IMR-90 (cell line): ENCODE results near the gene IRS2. TPM values are rescaled to one million over a fixed set of nuclear protein-coding genes. Genes with fewer than 3 reads are reported as not detected.

ENCODE experiments used
- ATAC-seq: fragments of 200-7000 bp; cut with Tn5 transposase; 2 replicates; pipeline ENCODE4 v1.9.1; 2020; ENCODE audit warnings: low read depth, mild to moderate bottlenecking, moderate library complexity
- BruUV-seq: library from RNA; stranded (reverse); fragments of 400-500 nt; replicated peaks from 2 replicates; lab custom pipeline; 2021; lab: Mats Ljungman, UMichigan
- CTCF ChIA-PET: fragments of 300-600 bp; formaldehyde crosslinking; extraction: SDS; loops from one replicate; lab custom pipeline; 2021; ENCODE audit warnings: antibody characterized with exemption; lab: Yijun Ruan, JAX
- POLR2A ChIA-PET: fragments of 300-600 bp; sonication (Branson Sonifier 250); formaldehyde crosslinking; loops from one replicate; lab custom pipeline; 2022; ENCODE audit warnings: antibody characterized with exemption; ENCODE audit not compliant: unreplicated experiment; lab: Charles Lee
- DNase-seq: peaks from one replicate; pipeline ENCODE4 v3.0.0; 2013
- H2AFZ ChIP-seq: replicated peaks from 2 replicates; pipeline ENCODE3; 2013; ENCODE audit warnings: low read length, mild to moderate bottlenecking; ENCODE audit not compliant: poor library complexity
- H2AK5ac ChIP-seq: 2 replicates; pipeline ENCODE4 v1.6.1; 2013; ENCODE audit warnings: low read depth, low read length, inconsistent platforms
- H2AK9ac ChIP-seq: replicated peaks from 2 replicates; pipeline ENCODE3; 2013; ENCODE audit warnings: mild to moderate bottlenecking, low read depth, low read length, moderate library complexity; ENCODE audit not compliant: poor library complexity
- H2BK120ac ChIP-seq: 2 replicates; pipeline ENCODE4 v1.6.1; 2013; ENCODE audit warnings: low read depth, low read length, inconsistent platforms
- H2BK15ac ChIP-seq: 3 replicates; pipeline ENCODE4 v1.6.1; 2013; ENCODE audit warnings: low read depth, low read length, inconsistent platforms
- H2BK20ac ChIP-seq: 2 replicates; pipeline ENCODE4 v1.6.1; 2013; ENCODE audit warnings: low read depth, mild to moderate bottlenecking, inconsistent platforms, low read length, moderate library complexity
- H2BK5ac ChIP-seq: 2 replicates; pipeline ENCODE4 v1.6.1; 2013; ENCODE audit warnings: mild to moderate bottlenecking, low read depth, low read length, inconsistent platforms; ENCODE audit not compliant: poor library complexity, severe bottlenecking
- H3K14ac ChIP-seq: replicated peaks from 2 replicates; pipeline ENCODE4 v1.6.1; 2013; ENCODE audit warnings: low read depth, low read length, inconsistent platforms
- H3K18ac ChIP-seq: 2 replicates; pipeline ENCODE4 v1.6.1; 2013; ENCODE audit warnings: low read depth, low read length, control low read depth
- H3K23ac ChIP-seq: 2 replicates; pipeline ENCODE4 v1.6.1; 2013; ENCODE audit warnings: low read depth, low read length, inconsistent platforms
- H3K27ac ChIP-seq: 2 replicates; pipeline ENCODE4 v1.5.1; 2013; ENCODE audit warnings: mild to moderate bottlenecking, control low read depth, low read length; ENCODE audit not compliant: insufficient read depth
- H3K27me3 ChIP-seq: 2 replicates; pipeline ENCODE4 v1.6.1; 2013; ENCODE audit warnings: low read length; ENCODE audit not compliant: control insufficient read depth, insufficient read depth
- H3K36me3 ChIP-seq: 2 replicates; pipeline ENCODE4 v1.6.1; 2013; ENCODE audit warnings: low read length, mixed read lengths; ENCODE audit not compliant: control insufficient read depth, insufficient read depth
- H3K4ac ChIP-seq: 2 replicates; pipeline ENCODE4 v1.6.1; 2013; ENCODE audit warnings: low read depth, low read length, inconsistent platforms
- H3K4me1 ChIP-seq: 2 replicates; pipeline ENCODE4 v1.6.1; 2013; ENCODE audit warnings: low read length, mixed read lengths; ENCODE audit not compliant: control insufficient read depth, insufficient read depth
- H3K4me2 ChIP-seq: 2 replicates; pipeline ENCODE4 v1.6.1; 2013; ENCODE audit warnings: low read depth, mild to moderate bottlenecking, control low read depth, low read length, moderate library complexity
- H3K4me3 ChIP-seq: 2 replicates; pipeline ENCODE4 v1.5.1; 2013; ENCODE audit warnings: low read depth, mild to moderate bottlenecking, control low read depth, low read length, moderate library complexity; ENCODE audit not compliant: insufficient read depth
- H3K56ac ChIP-seq: 2 replicates; pipeline ENCODE4 v1.6.1; 2013; ENCODE audit warnings: low read length, inconsistent platforms; ENCODE audit not compliant: insufficient read depth; ENCODE audit errors: extremely low read depth
- H3K79me1 ChIP-seq, 2 experiments: 2 replicates each; pipeline ENCODE4 v1.6.1; 2013; ENCODE audit warnings: low read length in 2 of 2, inconsistent platforms in 1 of 2, low read depth in 1 of 2
- H3K9ac ChIP-seq: 2 replicates; pipeline ENCODE4 v1.6.1; 2013; ENCODE audit warnings: low read depth, low read length, control low read depth
- H3K9me1 ChIP-seq: 2 replicates; pipeline ENCODE4 v1.6.1; 2013; ENCODE audit warnings: low read length, inconsistent platforms; ENCODE audit not compliant: insufficient read depth
- H3K9me3 ChIP-seq: 2 replicates; pipeline ENCODE4 v1.6.1; 2013; ENCODE audit warnings: low read length; ENCODE audit not compliant: control insufficient read depth, insufficient read depth
- H4K20me1 ChIP-seq: 2 replicates; pipeline ENCODE4 v1.6.1; 2013; ENCODE audit warnings: low read length, inconsistent platforms; ENCODE audit not compliant: insufficient read depth
- H4K5ac ChIP-seq: 2 replicates; pipeline ENCODE4 v1.6.1; 2013; ENCODE audit warnings: mild to moderate bottlenecking, low read depth, low read length, control low read depth
- H4K8ac ChIP-seq, 2 experiments: 2 replicates each; pipeline ENCODE4 v1.6.1; 2013; ENCODE audit warnings: low read depth in 2 of 2, low read length in 2 of 2, control low read depth in 1 of 2, inconsistent platforms in 1 of 2
- H4K91ac ChIP-seq: 2 replicates; pipeline ENCODE4 v1.6.1; 2013; ENCODE audit warnings: low read depth, low read length, inconsistent platforms; ENCODE audit not compliant: insufficient read depth
- BHLHE40 ChIP-seq: fragments of 150-350 bp; IDR thresholded peaks from 2 replicates; pipeline ENCODE4 v1.6.1; 2016; ENCODE audit warnings: mild to moderate bottlenecking, low read depth, low read length
- CEBPB ChIP-seq: IDR thresholded peaks from 2 replicates; pipeline ENCODE4 v1.6.1; 2012; ENCODE audit warnings: low read depth, low read length, improper control_type of control experiment
- CHD1 ChIP-seq: IDR thresholded peaks from 2 replicates; pipeline ENCODE4 v1.6.1; 2012; ENCODE audit warnings: low read depth, low read length, improper control_type of control experiment
- MAFK ChIP-seq: IDR thresholded peaks from 2 replicates; pipeline ENCODE4 v1.6.1; 2012; ENCODE audit warnings: low read depth, low read length, improper control_type of control experiment
- MAZ ChIP-seq: IDR thresholded peaks from 2 replicates; pipeline ENCODE4 v1.6.1; 2012; ENCODE audit warnings: low read depth, mild to moderate bottlenecking, low read length, improper control_type of control experiment, moderate library complexity, borderline replicate concordance
- MXI1 ChIP-seq: IDR thresholded peaks from 2 replicates; pipeline ENCODE4 v1.6.1; 2012; ENCODE audit warnings: low read depth, mild to moderate bottlenecking, low read length, moderate library complexity, borderline replicate concordance
- NFE2L2 ChIP-seq: fragments of 150-350 bp; IDR thresholded peaks from 2 replicates; pipeline ENCODE4 v1.6.1; 2016; ENCODE audit warnings: low read depth, mild to moderate bottlenecking, low read length
- POLR2A ChIP-seq: IDR thresholded peaks from 2 replicates; pipeline ENCODE4 v1.6.1; 2012; ENCODE audit warnings: mild to moderate bottlenecking, low read depth, low read length
- RAD21 ChIP-seq: IDR thresholded peaks from 2 replicates; pipeline ENCODE4 v1.6.1; 2012; ENCODE audit warnings: low read length, improper control_type of control experiment
- RCOR1 ChIP-seq: IDR thresholded peaks from 2 replicates; pipeline ENCODE4 v1.6.1; 2012; ENCODE audit warnings: mild to moderate bottlenecking, low read length, improper control_type of control experiment; ENCODE audit not compliant: insufficient replicate concordance
- RFX5 ChIP-seq: IDR thresholded peaks from 2 replicates; pipeline ENCODE4 v1.8.0; 2012; ENCODE audit warnings: low read depth, mild to moderate bottlenecking, low read length, moderate library complexity
- SMC3 ChIP-seq: fragments of 150-350 bp; IDR thresholded peaks from 2 replicates; pipeline ENCODE4 v1.6.1; 2016; ENCODE audit warnings: low read depth, mild to moderate bottlenecking, antibody characterized with exemption, low read length, moderate library complexity
- WGBS, 2 experiments: methylation state at CpG; one replicate each; pipeline versions ENCODE4 v1.1.5 to v1.1.7; 2013; ENCODE audit warnings: missing lambda C conversion rate in 2 of 2; ENCODE audit not compliant: insufficient read length in 1 of 2; ENCODE audit errors: extremely low coverage in 2 of 2; 5-methylcytosine and 5-hydroxymethylcytosine counted together
- dilution Hi-C: fragments of 300-500 bp; cut with HindIII; formaldehyde crosslinking; loops from one replicate; pipeline ENCODE4 v1.14.3; 2018; ENCODE audit warnings: low sequenced_read_pairs; ENCODE audit not compliant: unreplicated experiment
- in situ Hi-C: fragments of 300-500 bp; cut with MboI; formaldehyde crosslinking; loops from 3 replicates; pipeline ENCODE4 v1.14.3; 2019; ENCODE audit warnings: low sequenced_read_pairs, inconsistent platforms, mixed read lengths
- intact Hi-C: fragments of 100-400 bp; cut with micrococcal nuclease; formaldehyde crosslinking; loops from 2 replicates; pipeline ENCODE4 v1.10.0; 2022
- polyA plus RNA-seq, 3 experiments: library from polyadenylated mRNA; depleted of rRNA; stranded (reverse); fragments of >200 nt; gene quantifications; 2 replicates each; pipeline ENCODE4 v1.2.3, GENCODE V29; 2012; ENCODE audit warnings: low replicate concordance in 1 of 3
- total RNA-seq: library from RNA; depleted of rRNA; stranded (reverse); fragments of >200 nt; gene quantifications from 2 replicates; pipeline ENCODE4 v1.2.3, GENCODE V29; 2012
- TF ChIP-seq, protein P1 (sequence below): fragments of 150-350 bp; IDR thresholded peaks from 2 replicates; pipeline ENCODE4 v1.6.1; 2017; ENCODE audit warnings: mild to moderate bottlenecking, antibody characterized with exemption, low read length, low read depth
- TF ChIP-seq, protein P2 (sequence below): conservative IDR thresholded peaks from 2 replicates; pipeline ENCODE4 v1.5.1; 2012; ENCODE audit warnings: mild to moderate bottlenecking, low read depth, low read length, improper control_type of control experiment
- TF ChIP-seq, protein P3 (sequence below): fragments of 150-350 bp; IDR thresholded peaks from 2 replicates; pipeline ENCODE4 v1.6.1; 2016; ENCODE audit warnings: low read depth, mild to moderate bottlenecking, low read length, moderate library complexity, borderline replicate concordance

The IRS2 gene
- total and polyA plus RNA-seq, 2 of the 4 experiments (the other 2 are of a cell fraction) = 0.36 to 1.4 TPM

DNA sequence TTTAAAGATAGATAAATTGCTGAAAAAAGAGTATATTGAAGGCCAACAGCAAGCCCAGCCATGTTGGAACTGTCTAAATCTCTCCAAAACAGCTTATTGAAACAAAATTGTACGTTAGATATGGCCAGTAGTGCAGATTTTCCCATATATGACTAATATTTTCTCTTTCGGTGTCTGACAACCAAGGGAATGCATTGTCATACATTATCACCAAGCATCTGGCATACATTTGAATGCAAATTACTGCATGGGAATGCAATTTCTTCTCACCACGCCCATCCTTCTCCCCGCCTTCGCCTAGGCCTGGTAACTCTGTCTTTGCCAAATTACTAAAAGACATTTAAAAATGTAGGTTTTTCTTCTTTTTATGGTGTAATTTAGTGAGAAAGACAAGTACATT, 32.5 kb upstream of the IRS2 start:
- WGBS, 2 experiments = no CpG with 5 or more reads among the region's 5 CpGs
- H3K4me2 ChIP-seq = no peak overlapping the region

More for the DNA sequence above, 32.5 kb upstream of the IRS2 start:
- ChIA-PET POLR2A (no interaction called here), CTCF (no interaction called here)
- Histone ChIP-seq H4K8ac (no peak overlapping the region), H2AK9ac (no peak overlapping the region), H4K20me1 (no peaks in the 10 kb centered on the region), H3K23ac (no peak overlapping the region), H3K4me3 (no peak overlapping the region), H3K14ac (no peak overlapping the region), H4K91ac (no peak overlapping the region), H3K79me1 (no peaks in the 10 kb centered on the region), H2BK120ac (no peak overlapping the region), H3K9me3 (no peaks in the 10 kb centered on the region), H2BK15ac (no peak overlapping the region), H3K4ac (no peak overlapping the region), H3K36me3 (no peaks in the 10 kb centered on the region), H4K5ac (no peak overlapping the region), H2AK5ac (no peak overlapping the region), H2BK5ac (no peak overlapping the region), H3K9ac (no peak overlapping the region), H3K9me1 (peaks cover 9% of the 10 kb centered on the region; the same call in 1 of the 2 replicates), H3K27ac (no peak overlapping the region), H3K18ac (no peak overlapping the region), H3K4me1 (peaks cover 3% of the 10 kb centered on the region; the same call in 1 of the 2 replicates), H2AFZ (no peak overlapping the region), H2BK20ac (no peak overlapping the region), H3K56ac (no peak overlapping the region), H3K27me3 (peaks cover 3% of the 10 kb centered on the region; the same call in 1 of the 2 replicates)
- TF ChIP-seq MAFK (no peak), RAD21 (no peak), RCOR1 (no peak), RFX5 (no peak), POLR2A (no peak), CHD1 (no peak), CEBPB (no peak), NFE2L2 (no peak), BHLHE40 (no peak), MAZ (no peak), MXI1 (no peak), SMC3 (no peak)
- TF ChIP-seq, protein P1, sequence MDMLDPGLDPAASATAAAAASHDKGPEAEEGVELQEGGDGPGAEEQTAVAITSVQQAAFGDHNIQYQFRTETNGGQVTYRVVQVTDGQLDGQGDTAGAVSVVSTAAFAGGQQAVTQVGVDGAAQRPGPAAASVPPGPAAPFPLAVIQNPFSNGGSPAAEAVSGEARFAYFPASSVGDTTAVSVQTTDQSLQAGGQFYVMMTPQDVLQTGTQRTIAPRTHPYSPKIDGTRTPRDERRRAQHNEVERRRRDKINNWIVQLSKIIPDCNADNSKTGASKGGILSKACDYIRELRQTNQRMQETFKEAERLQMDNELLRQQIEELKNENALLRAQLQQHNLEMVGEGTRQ = no peak
- TF ChIP-seq, protein P2, sequence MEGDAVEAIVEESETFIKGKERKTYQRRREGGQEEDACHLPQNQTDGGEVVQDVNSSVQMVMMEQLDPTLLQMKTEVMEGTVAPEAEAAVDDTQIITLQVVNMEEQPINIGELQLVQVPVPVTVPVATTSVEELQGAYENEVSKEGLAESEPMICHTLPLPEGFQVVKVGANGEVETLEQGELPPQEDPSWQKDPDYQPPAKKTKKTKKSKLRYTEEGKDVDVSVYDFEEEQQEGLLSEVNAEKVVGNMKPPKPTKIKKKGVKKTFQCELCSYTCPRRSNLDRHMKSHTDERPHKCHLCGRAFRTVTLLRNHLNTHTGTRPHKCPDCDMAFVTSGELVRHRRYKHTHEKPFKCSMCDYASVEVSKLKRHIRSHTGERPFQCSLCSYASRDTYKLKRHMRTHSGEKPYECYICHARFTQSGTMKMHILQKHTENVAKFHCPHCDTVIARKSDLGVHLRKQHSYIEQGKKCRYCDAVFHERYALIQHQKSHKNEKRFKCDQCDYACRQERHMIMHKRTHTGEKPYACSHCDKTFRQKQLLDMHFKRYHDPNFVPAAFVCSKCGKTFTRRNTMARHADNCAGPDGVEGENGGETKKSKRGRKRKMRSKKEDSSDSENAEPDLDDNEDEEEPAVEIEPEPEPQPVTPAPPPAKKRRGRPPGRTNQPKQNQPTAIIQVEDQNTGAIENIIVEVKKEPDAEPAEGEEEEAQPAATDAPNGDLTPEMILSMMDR = no peak
- TF ChIP-seq, protein P3, sequence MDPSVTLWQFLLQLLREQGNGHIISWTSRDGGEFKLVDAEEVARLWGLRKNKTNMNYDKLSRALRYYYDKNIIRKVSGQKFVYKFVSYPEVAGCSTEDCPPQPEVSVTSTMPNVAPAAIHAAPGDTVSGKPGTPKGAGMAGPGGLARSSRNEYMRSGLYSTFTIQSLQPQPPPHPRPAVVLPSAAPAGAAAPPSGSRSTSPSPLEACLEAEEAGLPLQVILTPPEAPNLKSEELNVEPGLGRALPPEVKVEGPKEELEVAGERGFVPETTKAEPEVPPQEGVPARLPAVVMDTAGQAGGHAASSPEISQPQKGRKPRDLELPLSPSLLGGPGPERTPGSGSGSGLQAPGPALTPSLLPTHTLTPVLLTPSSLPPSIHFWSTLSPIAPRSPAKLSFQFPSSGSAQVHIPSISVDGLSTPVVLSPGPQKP = no peak
- BruUV-seq = no TSS peak
- dilution Hi-C loops = no loop called here
- intact Hi-C loops = no loop called here
- in situ Hi-C loops = no loop called here
- DNase-seq (no peak), ATAC-seq (no peak)
